ENCODE data around the gene PAK1.
A peak's percentile ranks its signal among the peaks of the same experiment; 100 is the strongest.
"Not testable (repeated sequence)": the region's sequence is repeated elsewhere in the genome, so short reads cannot be mapped to it uniquely, and the experiment has no call there.

The PAK1 gene
- 13.4 to 172 (median 58.7) reads per million in 18 experiments for total RNA-seq

DNA sequence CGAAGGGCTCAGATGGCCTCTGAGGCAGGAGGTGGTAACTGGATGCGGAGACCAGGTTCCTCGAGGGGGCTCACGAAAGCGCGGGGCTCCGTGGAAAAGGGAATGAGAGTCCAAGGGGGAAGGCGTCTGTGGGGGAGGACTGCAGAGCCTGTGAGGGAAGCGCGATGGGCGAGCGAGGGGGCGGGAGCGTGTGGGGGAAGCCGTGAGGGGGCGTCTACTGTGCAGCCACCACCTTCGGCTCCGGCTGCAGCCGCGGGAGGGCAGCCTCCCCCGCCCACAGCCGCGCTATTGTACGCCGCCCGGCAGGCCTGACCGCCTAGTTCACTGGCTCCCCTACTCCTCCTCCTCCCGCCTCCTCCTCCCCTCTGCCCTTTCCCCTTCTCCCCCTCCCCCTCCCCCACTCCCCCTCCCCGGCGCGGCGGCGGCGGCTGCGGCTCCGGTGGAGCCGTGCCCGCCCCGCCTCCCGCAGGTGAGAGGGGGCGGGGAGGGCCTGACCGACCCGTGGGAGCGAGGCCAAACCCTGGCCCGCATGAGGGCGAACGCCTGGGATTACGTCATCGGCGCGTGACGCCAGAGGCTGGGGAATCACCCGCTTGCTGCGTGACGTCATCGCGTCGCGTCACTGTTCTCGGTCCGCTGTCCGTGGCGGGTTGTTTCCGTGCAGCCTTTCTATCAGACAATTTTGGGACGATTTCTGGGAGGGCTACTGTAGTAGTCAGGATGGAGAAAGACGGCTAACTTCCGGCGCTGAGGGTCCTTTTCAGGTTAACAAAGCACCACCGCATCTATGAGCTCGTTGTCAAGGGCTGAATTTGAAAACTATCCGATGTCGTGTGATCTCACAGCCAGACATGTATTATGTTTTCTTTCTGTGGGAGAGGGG, at the start of gene PAK1:
Gene PAK1 (minus strand): TSS at position 294 of the 883 bp plus-strand sequence. CDS start 81,574 bp downstream, outside the sequence.
- DNase-seq: peak; percentile 69 to 83

DNA sequence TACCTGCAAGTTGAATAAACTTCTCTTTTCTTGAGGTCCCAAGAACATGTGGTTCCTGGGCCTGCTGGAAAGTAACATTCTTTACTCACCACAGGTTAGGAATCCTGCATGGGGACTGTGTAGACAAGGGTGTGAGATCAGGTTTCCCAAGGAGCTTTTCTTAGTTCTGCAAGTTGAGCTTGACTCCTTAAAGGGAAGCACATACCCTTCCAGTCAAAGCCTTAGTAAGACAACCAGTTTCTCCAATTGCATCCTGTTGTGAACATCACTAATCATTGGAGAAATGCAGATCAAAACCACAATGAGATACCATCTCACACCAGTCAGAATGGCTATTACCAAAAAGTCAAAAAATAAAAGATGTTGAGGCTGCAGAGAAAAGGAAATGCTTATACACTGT, 48.3 kb upstream of the PAK1 start:
- DNase-seq: no peak

DNA sequence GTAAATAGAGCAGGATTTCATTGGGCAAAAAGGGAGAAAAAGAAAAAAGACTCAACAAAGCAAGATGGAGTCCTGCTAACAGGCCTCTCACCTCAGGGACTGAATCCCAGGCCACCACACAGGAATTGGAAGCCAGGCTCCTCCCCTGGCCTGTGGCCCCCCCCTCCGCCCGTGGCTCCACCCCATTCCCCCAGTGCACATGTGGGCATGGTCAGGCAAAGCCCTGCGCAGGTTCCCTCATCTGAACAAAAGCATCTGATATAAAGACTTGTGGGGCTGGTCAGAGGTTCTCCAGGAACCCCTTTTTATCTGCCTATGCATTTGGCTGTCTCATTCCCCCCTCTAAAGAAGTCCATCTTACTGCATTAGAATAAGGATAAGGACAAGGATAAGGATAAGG, 46.0 kb upstream of the PAK1 start:
- DNase-seq: no peak

DNA sequence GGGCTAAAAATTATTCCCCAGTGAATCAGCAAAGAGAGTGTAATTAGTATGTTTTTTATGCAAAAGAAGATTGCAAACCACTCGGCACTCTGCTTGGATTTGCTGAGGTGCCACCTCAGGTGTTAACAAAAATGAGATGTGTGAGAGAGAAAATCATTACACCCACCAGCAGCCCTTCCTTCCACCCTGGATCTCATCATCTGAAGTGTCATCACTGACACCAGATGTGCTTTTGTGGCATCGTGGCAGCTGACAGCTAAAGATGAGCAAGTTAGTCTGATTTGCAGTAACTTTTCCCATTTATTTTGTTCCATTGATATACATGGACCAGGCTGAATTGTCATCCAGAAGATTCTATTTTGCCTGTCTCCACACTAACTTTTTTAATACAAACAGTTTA, 44.6 kb upstream of the PAK1 start:
- DNase-seq: no peak

DNA sequence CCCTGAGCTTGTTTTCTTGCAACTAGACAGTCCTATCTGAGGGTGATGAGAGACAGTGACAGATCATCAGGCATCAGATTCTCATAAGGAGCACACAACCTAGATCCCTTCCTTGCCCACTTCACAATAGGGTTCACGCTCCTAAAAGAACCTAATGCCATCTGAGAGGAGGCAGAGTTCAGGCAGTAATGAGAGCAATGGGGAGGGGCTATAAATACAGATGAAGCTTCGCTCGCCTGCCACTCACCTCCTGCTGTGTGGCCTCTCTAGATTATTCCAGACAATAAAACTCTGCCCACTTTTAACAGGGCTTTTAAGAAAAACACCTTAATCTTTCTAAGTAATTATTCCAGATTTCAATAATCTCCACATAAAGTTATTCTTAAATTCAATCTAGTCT, 43.9 kb upstream of the PAK1 start:
- DNase-seq: no peak

DNA sequence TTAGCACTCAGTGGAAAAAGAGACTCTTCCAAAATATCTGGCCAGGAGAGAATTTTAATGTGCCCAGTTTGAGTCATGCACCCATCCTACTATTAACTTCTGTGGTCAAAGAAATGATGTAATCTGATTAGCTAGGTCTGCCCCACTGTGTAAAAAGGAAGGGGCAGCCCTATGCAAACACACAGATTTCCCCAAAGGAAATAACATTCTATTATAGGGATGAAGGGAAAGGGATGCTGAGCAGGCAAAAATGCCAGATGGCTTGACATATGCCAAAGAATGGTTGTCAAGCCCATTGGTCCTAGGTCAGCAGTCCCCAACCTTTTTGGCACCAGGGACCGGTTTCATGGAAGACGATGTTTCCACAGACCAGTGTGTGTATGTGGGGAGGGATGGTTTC, 43.3 kb upstream of the PAK1 start:
- no peak for DNase-seq

DNA sequence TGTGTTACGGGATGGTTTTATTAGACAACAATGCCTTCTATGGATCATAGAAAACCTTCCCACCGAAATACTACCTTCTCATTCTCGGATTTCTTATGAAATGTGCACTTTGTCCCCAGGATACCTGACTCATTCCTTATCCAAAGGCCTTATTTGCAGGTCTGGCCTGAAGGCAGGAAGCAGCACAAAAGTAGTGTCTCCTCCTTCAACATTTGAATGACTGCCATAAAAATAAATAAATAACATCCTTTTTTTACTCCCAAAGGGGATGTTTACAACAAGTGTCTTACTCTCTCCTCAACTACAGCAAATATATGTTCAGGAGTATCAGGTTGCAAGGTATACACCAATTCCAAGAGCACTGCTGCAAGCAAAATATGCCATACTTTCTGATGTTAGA, 41.6 kb upstream of the PAK1 start:
- no peak for DNase-seq

DNA sequence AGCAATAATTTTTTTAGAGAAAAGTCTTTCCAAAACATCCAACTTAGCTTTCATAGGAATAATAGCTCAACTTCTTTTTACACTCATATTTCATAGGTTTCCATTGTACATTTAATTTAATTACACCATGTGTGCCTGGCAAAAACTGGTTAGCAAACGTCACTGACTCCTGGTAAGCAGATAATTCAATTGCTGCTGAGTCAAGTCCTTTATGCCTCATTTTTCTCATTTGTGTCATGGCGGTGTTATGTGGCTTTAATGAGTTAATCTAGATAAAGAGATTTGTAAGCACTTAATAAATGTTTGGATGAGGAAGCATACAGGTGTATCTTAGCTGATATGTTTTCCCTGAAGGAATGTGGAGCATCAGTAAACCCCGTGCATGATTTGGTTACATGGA, 41.2 kb upstream of the PAK1 start:
- DNase-seq: no peak

DNA sequence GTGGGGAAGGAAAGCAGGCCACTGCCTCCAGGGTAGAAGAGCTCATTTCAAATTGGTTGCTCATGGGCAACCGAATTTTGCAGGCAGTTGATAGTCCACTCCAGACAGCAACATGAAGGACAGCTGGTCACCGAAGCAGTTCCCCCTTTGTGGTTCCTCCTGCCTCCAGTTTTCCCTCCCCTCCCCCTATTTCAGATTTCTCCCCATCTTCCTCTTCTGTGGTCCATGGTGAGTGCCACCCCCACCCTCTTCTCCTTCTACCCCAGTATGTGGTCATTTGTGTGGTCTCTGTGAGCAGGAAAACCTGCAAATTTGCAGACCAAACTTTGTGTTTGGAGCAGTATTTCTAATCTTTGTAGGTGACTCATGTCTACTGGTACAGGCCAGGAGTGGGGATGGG, 38.2 kb upstream of the PAK1 start:
- peak; percentile 73 to 81 for DNase-seq

DNA sequence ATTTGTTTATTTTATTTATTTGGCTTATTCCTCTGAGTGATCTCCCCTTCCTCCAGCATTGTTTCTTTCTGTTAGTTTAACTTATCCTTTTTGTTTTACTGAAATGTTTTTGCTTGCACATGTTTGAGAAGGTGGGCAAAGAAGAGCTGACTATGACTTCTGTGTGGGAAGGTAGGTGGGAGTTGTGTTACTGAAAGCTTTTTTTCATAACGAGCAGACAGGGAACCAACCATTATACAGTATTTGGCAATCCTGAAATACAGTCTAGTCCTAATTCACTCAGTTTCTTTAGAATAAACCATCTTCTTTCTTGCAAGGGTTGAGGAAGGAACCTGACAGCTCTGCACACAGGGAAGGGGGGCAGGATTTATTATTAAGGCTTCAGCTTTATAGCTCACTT, 37.0 kb upstream of the PAK1 start:
- peak; percentile 28 to 61 for DNase-seq

DNA sequence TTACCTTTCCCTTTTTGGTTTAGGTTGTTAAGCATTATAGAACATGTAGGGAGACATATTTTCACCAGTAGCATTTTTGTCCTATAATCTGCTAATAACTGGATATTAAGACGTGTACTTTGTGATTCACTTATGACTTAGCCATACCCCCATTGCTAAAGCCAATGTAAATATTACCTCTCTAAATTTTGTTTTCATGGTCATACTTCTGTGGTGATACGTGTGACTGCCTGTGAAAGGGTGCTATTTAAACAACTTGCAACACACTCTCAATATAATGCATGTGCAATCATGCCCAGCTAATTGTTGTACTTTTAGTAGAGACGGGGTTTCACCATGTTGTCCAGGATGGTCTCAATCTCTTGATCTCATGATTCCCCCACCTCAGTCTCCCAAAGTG, 36.2 kb upstream of the PAK1 start:
- no peak for DNase-seq

DNA sequence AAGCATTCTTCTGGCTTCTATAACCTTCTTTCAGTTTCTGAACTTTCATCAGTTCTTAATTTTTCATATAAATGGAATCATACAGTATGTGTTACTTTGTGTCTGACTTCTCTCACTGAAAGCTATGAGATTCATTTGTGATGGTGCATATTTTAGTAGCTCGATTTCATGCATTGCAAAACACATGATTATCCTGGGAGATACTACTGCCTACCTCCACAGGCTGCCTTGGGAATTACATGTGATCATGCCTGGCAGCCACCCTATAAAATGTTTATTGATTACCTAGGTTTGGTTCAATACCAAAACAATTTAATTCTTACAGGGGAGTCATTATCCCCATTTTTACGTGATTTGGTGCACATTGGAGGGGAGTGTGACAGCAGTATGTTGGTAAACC, 34.1 kb upstream of the PAK1 start:
- DNase-seq: no peak

DNA sequence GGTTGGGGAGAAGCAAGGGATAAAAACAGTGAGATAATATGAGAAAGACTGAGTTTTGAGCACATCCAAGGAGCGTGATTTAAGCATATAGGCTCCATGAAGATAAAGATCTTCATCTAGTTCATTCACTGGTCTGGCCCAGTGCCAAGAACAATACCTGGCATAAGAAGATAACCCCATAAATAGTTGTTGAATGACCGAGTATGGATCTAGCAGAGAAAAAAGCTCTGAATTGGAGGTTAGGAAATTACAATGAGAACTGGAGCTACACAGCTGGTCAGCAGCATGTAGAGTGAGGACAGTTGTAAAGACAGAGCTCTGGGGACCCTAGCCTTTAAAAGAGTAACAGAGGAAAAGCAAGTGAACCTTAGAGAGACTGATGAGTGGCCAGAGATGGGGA, 33.0 kb upstream of the PAK1 start:
- no peak for DNase-seq

DNA sequence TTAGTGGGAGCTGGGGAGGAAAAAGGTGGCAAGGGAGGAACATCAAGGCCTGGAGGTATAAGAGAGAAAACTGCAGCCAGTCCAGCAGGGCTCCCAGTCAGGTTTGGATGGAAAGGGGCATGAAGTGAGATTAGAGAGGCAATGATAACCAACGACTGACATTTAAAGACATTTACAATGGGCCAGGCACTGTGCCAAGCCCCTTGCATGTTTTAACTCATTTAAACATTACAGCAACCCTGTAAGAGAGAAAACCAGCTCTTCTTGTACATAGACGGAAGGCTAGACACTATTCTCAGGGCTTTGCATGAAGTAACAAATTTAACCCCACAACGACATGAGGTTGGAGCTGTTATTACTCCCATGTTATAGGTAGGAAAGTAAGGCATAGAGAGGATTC, 32.1 kb upstream of the PAK1 start:
- DNase-seq: no peak

DNA sequence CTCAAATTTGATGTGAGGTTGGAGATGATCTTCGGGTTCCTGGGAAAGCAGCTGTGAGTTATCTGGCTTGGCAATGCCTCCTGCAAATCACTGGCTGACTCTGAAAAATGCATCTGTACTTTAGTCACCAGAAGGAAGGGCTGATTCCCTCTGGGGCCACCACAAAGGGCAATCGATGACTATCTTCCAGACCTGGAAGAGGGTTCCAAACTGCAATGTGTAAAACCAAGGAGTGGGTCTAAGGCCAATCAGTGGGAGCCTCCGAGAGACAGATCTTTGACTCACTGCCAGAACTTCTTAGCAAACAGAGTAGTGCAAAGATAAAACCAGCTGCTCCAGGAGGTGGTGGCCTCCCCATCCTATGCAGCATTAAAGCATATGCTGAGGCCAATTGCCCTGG, 29.1 kb upstream of the PAK1 start:
- DNase-seq: no peak

DNA sequence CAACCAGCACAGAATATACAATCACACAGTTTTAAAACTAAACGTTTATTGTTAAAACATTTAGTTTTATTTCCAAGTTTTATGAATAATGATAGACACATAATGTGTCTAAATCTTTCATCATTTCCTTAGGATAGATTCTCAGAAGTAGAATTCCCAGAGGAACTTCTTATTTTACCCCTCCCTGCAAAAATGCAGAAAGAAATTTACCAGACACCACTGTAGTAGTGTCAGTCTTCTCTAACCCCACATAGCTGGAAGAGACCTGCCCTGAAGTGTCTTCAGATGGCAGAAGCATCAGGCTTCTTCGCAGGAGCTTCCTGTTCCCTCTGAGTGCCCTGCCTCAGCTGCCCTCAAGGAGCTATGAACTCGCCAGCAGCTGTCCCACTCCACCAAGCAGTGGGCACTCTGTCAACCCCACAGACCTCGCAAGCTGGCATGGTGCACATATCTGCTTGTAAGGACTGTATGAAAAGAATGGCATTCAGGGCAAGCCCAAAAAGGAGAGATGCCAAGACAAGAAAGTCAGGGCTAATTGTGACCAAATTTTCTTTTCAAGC, 28.5 kb upstream of the PAK1 start:
- peak; percentile 24 to 36 for DNase-seq

DNA sequence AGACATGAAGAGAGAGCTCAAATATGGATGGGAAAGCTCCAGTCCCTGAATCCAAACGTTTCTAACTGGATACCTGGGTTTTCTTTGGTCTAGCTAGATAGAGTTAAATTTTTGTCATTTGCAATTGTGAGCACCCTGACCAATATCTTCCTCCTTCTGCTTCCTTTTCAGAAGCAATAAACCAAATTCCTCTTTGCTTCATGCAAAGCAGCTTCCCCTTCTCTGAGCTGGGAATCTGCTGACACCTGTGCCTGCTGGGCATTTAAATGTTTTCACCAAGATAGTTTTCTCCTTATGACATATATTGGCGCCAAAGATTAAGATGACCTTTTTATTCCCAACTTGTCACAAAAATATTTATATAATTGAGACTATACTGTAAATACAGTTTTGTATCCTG, 27.9 kb upstream of the PAK1 start:
- peak; percentile 54 to 59 for DNase-seq

DNA sequence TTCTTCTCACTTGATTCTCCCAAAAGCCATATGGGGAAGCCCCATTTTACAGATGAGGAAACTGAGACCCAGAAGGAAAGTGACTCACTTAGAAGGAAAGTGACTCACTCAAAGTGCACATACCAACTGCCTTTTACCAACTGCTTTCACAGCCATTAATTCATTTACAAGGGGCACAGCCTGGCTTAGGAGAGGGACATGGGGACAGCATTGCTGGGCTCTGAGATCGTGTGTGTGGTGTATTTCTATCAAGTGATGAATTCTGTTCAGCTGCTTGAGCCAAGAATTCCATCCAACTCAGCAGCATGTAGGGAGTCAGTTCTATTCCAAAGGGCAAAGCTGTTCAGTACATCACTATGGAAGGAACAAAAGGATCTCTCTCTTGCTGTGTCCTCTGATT, 23.5 kb upstream of the PAK1 start:
- no peak for DNase-seq

DNA sequence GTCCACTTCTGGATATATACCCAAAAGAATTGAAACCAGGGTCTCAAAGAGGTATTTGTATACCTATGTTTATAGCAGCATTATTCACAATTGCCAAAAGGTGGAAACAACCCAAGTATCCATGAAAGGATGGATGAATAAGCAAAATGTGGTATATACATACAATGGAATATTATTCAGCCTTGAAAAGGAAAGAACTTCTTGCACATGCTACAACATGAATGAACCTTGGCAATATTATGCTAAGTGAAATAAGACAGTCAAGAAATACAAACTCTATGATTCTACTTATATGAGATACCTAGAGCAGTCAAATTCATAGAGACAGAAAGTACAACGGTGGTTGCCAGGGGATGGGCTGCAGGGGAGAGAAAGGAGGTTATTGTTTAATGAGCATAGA, 21.6 kb upstream of the PAK1 start:
- DNase-seq: no peak

DNA sequence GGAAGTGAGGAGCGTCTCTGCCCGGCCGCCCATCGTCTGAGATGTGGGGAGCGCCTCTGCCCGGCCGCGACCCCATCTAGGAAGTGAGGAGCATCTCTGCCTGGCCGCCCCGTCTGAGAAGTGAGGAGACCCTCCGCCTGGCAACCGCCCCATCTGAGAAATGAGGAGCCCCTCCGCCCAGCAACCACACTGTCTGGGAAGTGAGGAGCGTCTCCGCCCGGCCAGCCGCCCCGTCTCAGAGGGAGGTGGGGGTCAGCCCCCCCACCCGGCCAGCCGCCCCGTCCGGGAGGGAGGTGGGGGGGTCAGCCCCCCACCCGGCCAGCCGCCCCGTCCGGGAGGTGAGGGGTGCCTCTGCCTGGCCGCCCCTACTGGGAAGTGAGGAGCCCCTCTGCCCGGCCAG, 16.1 kb upstream of the PAK1 start:
- DNase-seq: not testable (repeated sequence)

DNA sequence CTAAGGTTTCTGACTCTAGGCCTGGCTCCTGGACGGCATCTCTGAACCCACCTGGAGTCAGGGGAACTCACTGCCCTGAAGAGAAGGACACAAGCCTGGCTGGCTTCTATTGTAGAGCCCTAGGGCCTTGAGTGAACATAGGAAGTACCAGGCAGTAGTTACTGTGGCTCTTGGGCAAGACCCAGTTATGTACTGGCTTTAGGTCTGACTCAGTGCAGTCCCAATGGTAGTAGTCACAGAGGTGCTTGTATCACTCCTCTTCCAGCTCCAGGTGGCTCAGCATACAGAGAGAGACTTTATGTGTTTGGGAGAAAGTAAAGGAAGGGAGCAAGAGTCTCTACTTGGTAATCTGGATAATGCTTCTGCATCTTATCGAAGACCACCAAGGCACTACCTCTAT, 13.9 kb upstream of the PAK1 start:
- DNase-seq: no peak

DNA sequence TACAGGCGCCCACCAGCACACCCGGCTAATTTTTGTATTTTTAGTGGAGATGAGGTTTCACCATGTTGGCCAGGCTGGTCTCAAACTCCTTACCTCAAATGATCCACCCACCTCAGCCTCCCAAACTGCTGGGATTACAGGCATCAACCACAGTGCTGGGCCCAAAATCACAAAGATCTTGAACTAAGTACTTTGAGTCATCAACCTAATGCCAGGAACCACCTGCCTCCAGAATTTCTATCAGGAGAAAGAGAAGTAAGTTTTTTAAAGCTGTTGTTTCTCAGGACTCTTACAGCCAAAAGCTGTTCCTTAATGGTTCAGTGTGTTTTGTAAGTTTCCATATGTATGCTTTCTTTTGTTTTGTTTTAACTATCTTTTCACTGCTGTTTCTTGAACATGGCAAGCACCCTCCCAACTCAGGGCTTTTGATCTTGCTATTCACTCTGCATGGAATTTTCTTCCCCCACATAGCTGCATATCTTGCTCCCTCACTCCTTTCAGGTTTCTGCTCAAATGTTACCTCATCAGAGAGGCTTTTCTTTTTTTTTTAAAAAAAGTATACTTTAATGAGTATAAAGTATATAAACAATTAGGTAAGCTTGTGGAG, 6.0 kb upstream of the PAK1 start:
- DNase-seq: no peak

DNA sequence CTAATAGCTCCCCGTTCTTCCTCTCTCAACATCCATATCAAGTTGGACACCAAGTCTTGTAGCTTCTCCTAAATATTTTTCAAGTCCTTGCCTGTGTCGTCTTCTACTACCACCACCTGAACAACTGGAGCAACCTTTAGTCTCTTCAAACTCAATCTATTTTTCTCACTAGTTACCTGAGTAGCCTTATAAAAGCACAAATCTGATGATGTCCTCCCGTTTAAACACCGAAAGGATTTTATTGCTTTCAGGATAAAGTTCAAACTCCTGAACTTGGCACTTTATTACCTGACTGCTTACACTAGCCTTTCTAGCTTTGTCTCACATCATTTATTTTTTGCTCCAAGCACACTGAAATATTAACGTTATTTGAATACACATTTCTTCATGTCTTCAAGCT, 1.3 kb upstream of the PAK1 start:
- no peak for DNase-seq

DNA sequence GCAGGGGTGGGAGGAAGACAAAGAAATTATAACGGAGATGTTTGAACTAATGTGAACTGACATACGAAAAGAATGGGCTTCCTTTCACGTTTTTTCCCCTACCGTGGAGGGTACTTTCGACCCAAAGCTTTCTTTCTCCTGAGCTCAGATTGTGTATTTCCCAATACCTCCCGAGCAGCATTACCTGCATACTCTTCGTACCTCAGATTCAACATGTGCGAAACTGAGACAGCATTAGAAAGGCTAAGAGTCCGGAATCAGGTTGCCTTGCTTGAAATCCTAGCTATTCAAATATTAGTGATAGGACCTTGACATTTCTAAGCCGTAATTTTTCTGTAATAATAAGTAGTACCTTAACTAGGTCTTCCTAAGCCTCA, 778 bp upstream of the PAK1 start:
- DNase-seq: no peak

Measured in inflammatory macrophage (primary cell).